Uterus (tissue), 2 donors: ENCODE data around the gene RBMS1.

ENCODE experiments used
- CTCF ChIP-seq, 4 experiments: fragments of 200-600 bp in 2 of 4; fragments of 450-650 bp in 2 of 4; sonication (generic) in 2 of 4; IDR thresholded peaks; one replicate each; pipeline ENCODE4 v1.5.1; 2016 to 2019; ENCODE audit warnings: antibody characterized with exemption in 4 of 4, mild to moderate bottlenecking in 2 of 4, moderate library complexity in 1 of 4
- POLR2A ChIP-seq, 2 donors: fragments of 450-650 bp; IDR thresholded peaks; one replicate each; pipeline ENCODE4 v1.6.1; 2016; ENCODE audit warnings: antibody characterized with exemption in 2 of 2, mild to moderate bottlenecking in 1 of 2, moderate library complexity in 1 of 2

- TF ChIP-seq CTCF (IDR thresholded peaks at IDR 0.05) (no peak), POLR2A (IDR thresholded peaks at IDR 0.05) (no peak)
These were observed 270.9 kb downstream of the RBMS1 start for GRCh38 chr2:160222546-160223283.
